ENCODE measurements around the gene MACIR. TPM values are rescaled to one million over a fixed set of nuclear protein-coding genes. Genes with fewer than 3 reads are reported as not detected.

The MACIR gene
- total RNA-seq, 1 experiment from 2014 or later: 12.4 TPM

- TF ChIP-seq, protein P1, sequence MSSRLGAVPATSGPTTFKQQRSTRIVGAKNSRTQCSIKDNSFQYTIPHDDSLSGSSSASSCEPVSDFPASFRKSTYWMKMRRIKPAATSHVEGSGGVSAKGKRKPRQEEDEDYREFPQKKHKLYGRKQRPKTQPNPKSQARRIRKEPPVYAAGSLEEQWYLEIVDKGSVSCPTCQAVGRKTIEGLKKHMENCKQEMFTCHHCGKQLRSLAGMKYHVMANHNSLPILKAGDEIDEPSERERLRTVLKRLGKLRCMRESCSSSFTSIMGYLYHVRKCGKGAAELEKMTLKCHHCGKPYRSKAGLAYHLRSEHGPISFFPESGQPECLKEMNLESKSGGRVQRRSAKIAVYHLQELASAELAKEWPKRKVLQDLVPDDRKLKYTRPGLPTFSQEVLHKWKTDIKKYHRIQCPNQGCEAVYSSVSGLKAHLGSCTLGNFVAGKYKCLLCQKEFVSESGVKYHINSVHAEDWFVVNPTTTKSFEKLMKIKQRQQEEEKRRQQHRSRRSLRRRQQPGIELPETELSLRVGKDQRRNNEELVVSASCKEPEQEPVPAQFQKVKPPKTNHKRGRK (CRISPR knock-in tag; IDR thresholded peaks at IDR 0.05; ENCODE audit: borderline replicate concordance): no peak
- no peak for TF ChIP-seq ZNF416 (CRISPR knock-in tag; IDR thresholded peaks at IDR 0.05)
- no peak for TF ChIP-seq NFYB (CRISPR knock-in tag; conservative IDR thresholded peaks at IDR 0.05; ENCODE audit: low read depth)
These were observed at the start of gene MACIR (continued) for GRCh38 chr5:103258368-103258956.

GRCh38 chr5:103209065-103209464 is 49.5 kb upstream of the MACIR start:
- DNase-seq (ENCODE audit: low spot score) (no peak), ATAC-seq (no peak)
- Mint-ChIP-seq H3K27ac (no peak overlapping the region), H3K9me3 (0 out of 2 replicates have a peak, but pooled peaks cover 3% of the 10 kb centered on the region), H3K27me3 (ENCODE audit: low read depth) (no peaks in the 10 kb centered on the region), H3K4me3 (no peak overlapping the region), H3K4me1 (peaks cover 7% of the 10 kb centered on the region; the same call in 1 of the 2 replicates), H3K36me3 (peaks cover 3% of the 10 kb centered on the region; the same call in 1 of the 2 replicates)
- CTCF ChIA-PET: interaction anchor here (0.8 kb wide), 1 partner anchor 184 kb away, joined by 6 read pairs; no protein-coding TSS in a partner anchor
- TF ChIP-seq, protein P2, sequence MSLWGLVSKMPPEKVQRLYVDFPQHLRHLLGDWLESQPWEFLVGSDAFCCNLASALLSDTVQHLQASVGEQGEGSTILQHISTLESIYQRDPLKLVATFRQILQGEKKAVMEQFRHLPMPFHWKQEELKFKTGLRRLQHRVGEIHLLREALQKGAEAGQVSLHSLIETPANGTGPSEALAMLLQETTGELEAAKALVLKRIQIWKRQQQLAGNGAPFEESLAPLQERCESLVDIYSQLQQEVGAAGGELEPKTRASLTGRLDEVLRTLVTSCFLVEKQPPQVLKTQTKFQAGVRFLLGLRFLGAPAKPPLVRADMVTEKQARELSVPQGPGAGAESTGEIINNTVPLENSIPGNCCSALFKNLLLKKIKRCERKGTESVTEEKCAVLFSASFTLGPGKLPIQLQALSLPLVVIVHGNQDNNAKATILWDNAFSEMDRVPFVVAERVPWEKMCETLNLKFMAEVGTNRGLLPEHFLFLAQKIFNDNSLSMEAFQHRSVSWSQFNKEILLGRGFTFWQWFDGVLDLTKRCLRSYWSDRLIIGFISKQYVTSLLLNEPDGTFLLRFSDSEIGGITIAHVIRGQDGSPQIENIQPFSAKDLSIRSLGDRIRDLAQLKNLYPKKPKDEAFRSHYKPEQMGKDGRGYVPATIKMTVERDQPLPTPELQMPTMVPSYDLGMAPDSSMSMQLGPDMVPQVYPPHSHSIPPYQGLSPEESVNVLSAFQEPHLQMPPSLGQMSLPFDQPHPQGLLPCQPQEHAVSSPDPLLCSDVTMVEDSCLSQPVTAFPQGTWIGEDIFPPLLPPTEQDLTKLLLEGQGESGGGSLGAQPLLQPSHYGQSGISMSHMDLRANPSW (CRISPR knock-in tag; conservative IDR thresholded peaks at IDR 0.05; ENCODE audit: low read depth): no peak
- TF ChIP-seq ZNF671 (CRISPR knock-in tag; IDR thresholded peaks at IDR 0.05): no peak
- no peak for TF ChIP-seq MXD4 (CRISPR knock-in tag; IDR thresholded peaks at IDR 0.05; ENCODE audit: borderline replicate concordance)
- TF ChIP-seq TEAD4 (CRISPR knock-in tag; IDR thresholded peaks at IDR 0.05): no peak
- no peak for TF ChIP-seq CREB1 (CRISPR knock-in tag; IDR thresholded peaks at IDR 0.05)
- no peak for TF ChIP-seq E2F1 (CRISPR knock-in tag; IDR thresholded peaks at IDR 0.05)
- no peak for TF ChIP-seq AFF4 (CRISPR knock-in tag; IDR thresholded peaks at IDR 0.05; ENCODE audit: borderline replicate concordance)
- TF ChIP-seq ZSCAN18 (CRISPR knock-in tag; IDR thresholded peaks at IDR 0.05): no peak
- TF ChIP-seq NR1H2 (CRISPR knock-in tag; IDR thresholded peaks at IDR 0.05): no peak
- TF ChIP-seq HMGA2 (CRISPR knock-in tag; IDR thresholded peaks at IDR 0.05): no peak
- TF ChIP-seq CREM (CRISPR knock-in tag; IDR thresholded peaks at IDR 0.05): no peak
- TF ChIP-seq, protein P1 (CRISPR knock-in tag; IDR thresholded peaks at IDR 0.05; ENCODE audit: borderline replicate concordance): no peak
- TF ChIP-seq ZNF416 (CRISPR knock-in tag; IDR thresholded peaks at IDR 0.05): no peak
- TF ChIP-seq NFYB (CRISPR knock-in tag; conservative IDR thresholded peaks at IDR 0.05; ENCODE audit: low read depth): no peak
- POLR2A ChIA-PET: no interaction called here
